Testis (tissue), 3 donors: ENCODE measurements around the gene SIRT5. TPM values are rescaled to one million over a fixed set of nuclear protein-coding genes. Genes with fewer than 3 reads are reported as not detected.
A peak's percentile ranks its signal among the peaks of the same experiment; 100 is the strongest.

ENCODE experiments used
- DNase-seq: peaks from one replicate; pipeline ENCODE4 v3.0.0-alpha.2; 2019
- H3K27ac ChIP-seq, 2 donors: fragments of 200-600 bp; sonication (generic); one replicate each; pipeline ENCODE4 v1.5.1; 2019
- H3K27me3 ChIP-seq: fragments of 200-600 bp; sonication (generic); one replicate; pipeline ENCODE4 v1.5.1; 2019
- H3K36me3 ChIP-seq: fragments of 200-600 bp; sonication (generic); one replicate; pipeline ENCODE4 v1.5.1; 2017; ENCODE audit warnings: low read depth; ENCODE audit errors: missing control alignments
- H3K4me1 ChIP-seq: fragments of 200-600 bp; sonication (generic); one replicate; pipeline ENCODE4 v1.5.1; 2019
- H3K4me3 ChIP-seq, 2 donors: fragments of 200-600 bp; sonication (generic); one replicate each; pipeline ENCODE4 v1.5.1; 2017 to 2019
- H3K9me3 ChIP-seq: fragments of 200-600 bp; sonication (generic); one replicate; pipeline ENCODE4 v1.5.1; 2017
- POLR2A ChIP-seq: fragments of 450-650 bp; IDR thresholded peaks from one replicate; pipeline ENCODE4 v1.6.1; 2017; ENCODE audit warnings: antibody characterized with exemption, mild to moderate bottlenecking, moderate library complexity
- WGBS, 2 donors: methylation state at CpG; one replicate each; pipeline ENCODE4 v1.1.5; 2018; 5-methylcytosine and 5-hydroxymethylcytosine counted together
- intact Hi-C: fragments of 100-400 bp; cut with DNase I; formaldehyde crosslinking; loops from one replicate; pipeline ENCODE4 v1.15.1; 2023; ENCODE audit warnings: low total_unique reads
- polyA plus RNA-seq: library from polyadenylated mRNA; stranded (reverse); fragments of 350-450 nt; fragmentation: Illumina TruSeq; extraction: RNeasy Lipid Tissue Mini Kit (QIAGEN cat#74804); gene quantifications from one replicate; pipeline ENCODE4 v1.2.3, GENCODE V29; 2014; ENCODE audit warnings: low read depth, low replicate concordance; ENCODE audit not compliant: insufficient read depth
- total RNA-seq, 2 donors: library from RNA; depleted of rRNA; stranded (reverse); fragments of >200 nt; gene quantifications; one replicate each; pipeline ENCODE4 v1.2.3, GENCODE V29; 2016
- TF ChIP-seq, protein P1 (sequence below), 3 experiments: fragments of 450-650 bp in 2 of 3; fragments of 200-600 bp in 1 of 3; sonication (generic) in 1 of 3; IDR thresholded peaks; one replicate each; pipeline ENCODE4 v1.5.1; 2016 to 2019; ENCODE audit warnings: antibody characterized with exemption in 3 of 3, mild to moderate bottlenecking in 2 of 3, moderate library complexity in 1 of 3

The SIRT5 gene
- total and polyA plus RNA-seq, 3 donors from 2014 or later, result 11.2 to 22.1 (median 15.7) TPM

DNA sequence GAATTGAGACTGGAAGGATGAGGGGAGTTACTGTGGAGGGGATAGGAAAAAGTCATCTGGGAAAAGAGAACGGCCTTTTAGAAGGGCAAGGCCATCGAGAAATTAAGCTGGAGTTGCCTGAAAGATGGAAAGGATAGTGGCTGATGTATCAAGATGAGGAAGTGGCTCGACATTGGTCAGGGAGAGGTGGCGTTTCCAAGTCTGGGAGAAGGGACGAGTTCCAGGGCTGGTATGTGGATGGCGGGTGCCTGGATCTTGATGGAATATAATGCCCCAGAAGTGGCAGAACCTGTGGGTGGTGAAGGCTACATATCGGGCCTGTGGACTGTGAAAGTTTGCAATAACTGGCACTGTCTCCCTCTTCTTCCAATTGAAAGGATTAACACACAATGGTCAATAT is 2.2 kb upstream of the SIRT5 start:
- Histone ChIP-seq H3K27me3 (no peaks in the 10 kb centered on the region), H3K36me3 (no peaks in the 10 kb centered on the region), H3K4me3 (no peak overlapping the region), H3K9me3 (no peaks in the 10 kb centered on the region), H3K27ac (no peak overlapping the region), H3K4me1 (peaks cover 9% of the 10 kb centered on the region)
- WGBS, 2 donors, result 60 to 62% methylated on average over 7 of the region's 7 CpGs
- intact Hi-C loops, result no loop called here
- no peak for DNase-seq
- no peak for TF ChIP-seq POLR2A
- TF ChIP-seq, protein P1, sequence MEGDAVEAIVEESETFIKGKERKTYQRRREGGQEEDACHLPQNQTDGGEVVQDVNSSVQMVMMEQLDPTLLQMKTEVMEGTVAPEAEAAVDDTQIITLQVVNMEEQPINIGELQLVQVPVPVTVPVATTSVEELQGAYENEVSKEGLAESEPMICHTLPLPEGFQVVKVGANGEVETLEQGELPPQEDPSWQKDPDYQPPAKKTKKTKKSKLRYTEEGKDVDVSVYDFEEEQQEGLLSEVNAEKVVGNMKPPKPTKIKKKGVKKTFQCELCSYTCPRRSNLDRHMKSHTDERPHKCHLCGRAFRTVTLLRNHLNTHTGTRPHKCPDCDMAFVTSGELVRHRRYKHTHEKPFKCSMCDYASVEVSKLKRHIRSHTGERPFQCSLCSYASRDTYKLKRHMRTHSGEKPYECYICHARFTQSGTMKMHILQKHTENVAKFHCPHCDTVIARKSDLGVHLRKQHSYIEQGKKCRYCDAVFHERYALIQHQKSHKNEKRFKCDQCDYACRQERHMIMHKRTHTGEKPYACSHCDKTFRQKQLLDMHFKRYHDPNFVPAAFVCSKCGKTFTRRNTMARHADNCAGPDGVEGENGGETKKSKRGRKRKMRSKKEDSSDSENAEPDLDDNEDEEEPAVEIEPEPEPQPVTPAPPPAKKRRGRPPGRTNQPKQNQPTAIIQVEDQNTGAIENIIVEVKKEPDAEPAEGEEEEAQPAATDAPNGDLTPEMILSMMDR (IDR thresholded peaks at IDR 0.05), result no peak

DNA sequence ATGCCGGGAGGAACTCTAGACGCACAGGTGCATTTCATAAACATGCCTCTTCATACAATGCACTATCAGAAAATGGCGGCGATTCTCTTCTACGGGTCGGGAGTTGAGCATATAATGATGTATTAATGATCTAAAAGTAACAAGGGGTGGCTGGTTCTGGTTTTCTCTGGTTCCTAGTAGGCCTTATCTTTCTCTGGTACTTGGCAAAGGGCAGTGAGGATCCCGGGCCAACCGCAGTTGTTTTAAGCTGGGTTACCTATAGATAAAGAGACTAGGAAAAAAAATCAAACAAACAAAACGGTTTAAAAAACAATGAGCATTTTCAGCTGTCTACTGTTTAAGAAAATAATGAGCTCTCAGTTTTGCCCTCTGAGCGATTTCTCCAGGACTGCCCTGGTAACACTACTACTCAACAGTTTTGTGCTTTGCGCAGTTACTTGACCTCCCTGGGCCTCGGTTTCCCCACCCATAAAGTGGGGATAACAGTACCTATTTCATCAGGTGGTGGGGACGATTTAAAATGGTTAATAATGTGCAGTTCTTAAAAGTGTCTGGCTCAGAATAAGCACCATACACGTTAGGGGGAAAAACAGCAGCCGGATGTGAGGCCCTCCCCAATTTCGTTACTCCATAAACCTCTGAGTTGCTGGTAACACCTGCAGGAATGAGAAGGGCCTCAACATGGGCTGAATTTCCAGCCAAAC is 1.3 kb upstream of the SIRT5 start:
- Histone ChIP-seq H3K36me3 (no peaks in the 10 kb centered on the region), H3K4me3 (peak overlapping the region in 1 of 2 donors; percentile 85), H3K27me3 (no peaks in the 10 kb centered on the region), H3K27ac (peak overlapping the region; percentile 92 to 95), H3K9me3 (no peaks in the 10 kb centered on the region), H3K4me1 (peaks cover 9% of the 10 kb centered on the region)
- TF ChIP-seq POLR2A, result no peak
- TF ChIP-seq, protein P1 (IDR thresholded peaks at IDR 0.05), result no peak
- 53 to 67% methylated on average over 16 of the region's 16 CpGs for WGBS, 2 donors
- intact Hi-C loops, result no loop called here
- DNase-seq, result no peak

DNA sequence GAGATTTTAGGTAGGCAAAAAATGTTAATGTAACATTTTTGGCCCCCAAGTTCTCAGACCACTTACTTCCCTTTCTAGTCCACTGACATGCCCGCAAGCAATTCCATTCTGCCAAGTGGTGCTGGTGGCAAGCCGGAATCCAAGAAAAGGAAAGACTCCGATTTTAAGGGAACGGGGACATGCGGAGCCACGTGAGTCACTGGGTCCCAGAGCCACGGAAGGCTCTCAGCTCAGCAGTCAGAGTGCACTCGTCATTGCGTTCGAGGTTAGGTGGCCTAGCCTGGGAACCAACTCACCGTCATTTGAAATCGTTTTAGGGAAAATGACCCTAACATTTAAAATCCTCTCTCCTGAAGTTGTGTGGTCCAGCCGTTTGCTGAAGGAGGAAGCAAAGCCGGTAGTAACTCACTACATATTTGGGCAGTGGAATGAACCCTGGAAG is 711 bp upstream of the SIRT5 start:
- Histone ChIP-seq H3K9me3 (no peaks in the 10 kb centered on the region), H3K27me3 (no peaks in the 10 kb centered on the region), H3K4me1 (peaks cover 9% of the 10 kb centered on the region), H3K4me3 (peak overlapping the region; percentile 82 to 85), H3K27ac (peak overlapping the region; percentile 92 to 95), H3K36me3 (no peaks in the 10 kb centered on the region)
- 3 to 4% methylated on average over 11 to 14 of the region's 14 CpGs for WGBS, 2 donors
- TF ChIP-seq, protein P1 (IDR thresholded peaks at IDR 0.05), result no peak
- TF ChIP-seq POLR2A, result no peak
- intact Hi-C loops, result no loop called here
- peak; percentile 40 for DNase-seq

DNA sequence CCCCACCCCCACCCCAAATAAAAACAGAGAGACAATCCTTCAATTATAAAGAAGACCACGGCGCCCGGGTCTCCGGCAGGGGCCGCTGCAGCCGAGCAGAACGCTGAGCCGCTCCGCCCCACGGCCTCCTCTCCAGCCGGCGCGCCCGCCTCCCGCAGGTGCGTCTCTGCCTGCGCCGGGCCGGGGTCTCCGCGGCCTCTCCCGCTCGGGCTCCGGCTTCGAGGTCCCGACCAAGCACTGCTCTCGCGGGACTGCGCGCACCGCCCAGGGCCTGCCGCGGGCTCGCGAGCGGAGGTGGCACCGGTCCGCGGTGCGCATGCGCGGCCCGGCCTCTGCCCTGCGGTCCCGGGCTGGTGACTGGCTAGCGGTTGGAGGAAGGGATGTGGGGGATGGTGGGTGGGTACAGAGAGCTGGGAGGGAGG is 241 bp upstream of the SIRT5 start:
- peak; percentile 15 for TF ChIP-seq POLR2A
- TF ChIP-seq, protein P1 (IDR thresholded peaks at IDR 0.05), result peak; percentile 52 to 71 (median 61)
- peaks cover 9% of the 10 kb centered on the region for H3K4me1 ChIP-seq
- H3K4me3 ChIP-seq, result peak overlapping the region; percentile 82 to 85
- H3K9me3 ChIP-seq, result no peaks in the 10 kb centered on the region
- WGBS, 2 donors, result 0% methylated on average over 12 to 46 of the region's 46 CpGs
- peak; percentile 94 for DNase-seq
- H3K36me3 ChIP-seq, result no peaks in the 10 kb centered on the region
- H3K27me3 ChIP-seq, result no peaks in the 10 kb centered on the region
- H3K27ac ChIP-seq, result peak overlapping the region; percentile 92 to 95
- intact Hi-C loops, result no loop called here

DNA sequence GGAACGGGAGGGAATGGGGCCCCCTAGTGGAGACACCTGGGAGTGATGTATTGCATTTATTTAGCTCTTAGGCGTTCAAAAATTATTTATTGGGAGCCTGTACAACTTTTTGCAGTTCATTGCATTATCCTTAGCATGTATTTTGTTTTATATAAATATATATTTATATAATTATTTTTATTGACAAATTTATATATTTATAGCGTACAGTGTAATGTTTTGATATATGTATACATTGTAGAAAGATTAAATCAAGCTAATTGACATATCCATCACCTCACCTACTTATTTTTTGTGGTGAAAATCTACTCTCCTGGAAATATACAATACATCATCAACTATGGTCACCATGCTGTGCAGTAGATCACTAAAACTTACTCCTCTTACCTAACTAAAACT is 975 bp downstream of the SIRT5 start:
- WGBS, 2 donors, result 20 to 24% methylated on average over 3 of the region's 3 CpGs
- no peak for TF ChIP-seq POLR2A
- TF ChIP-seq, protein P1 (IDR thresholded peaks at IDR 0.05), result peak in 2 of 3 experiments; percentile 77 to 93

More for the DNA sequence above, 975 bp downstream of the SIRT5 start:
- Histone ChIP-seq H3K9me3 (no peaks in the 10 kb centered on the region), H3K27me3 (no peaks in the 10 kb centered on the region), H3K4me1 (peaks cover 9% of the 10 kb centered on the region), H3K27ac (peak overlapping the region; percentile 92 to 95), H3K4me3 (peak overlapping the region; percentile 82 to 85), H3K36me3 (no peaks in the 10 kb centered on the region)
- intact Hi-C loops, result no loop called here
- DNase-seq, result no peak
